GM13976 (cell line): ENCODE results near the gene LAG3.

Experiments used
- DNase-seq: peaks from one replicate; pipeline ENCODE4 v3.0.0; 2012; ENCODE audit warnings: low spot score
- in situ Hi-C: fragments of 300-500 bp; cut with MboI; formaldehyde crosslinking; loops from one replicate; pipeline ENCODE4 v1.12.0; 2022; ENCODE audit warnings: low sequenced_read_pairs, mixed read lengths, inconsistent platforms; ENCODE audit not compliant: unreplicated experiment
- TF ChIP-seq, protein P1 (sequence below): IDR thresholded peaks from 2 replicates; pipeline ENCODE4 v1.5.1; 2012; ENCODE audit warnings: borderline replicate concordance, mild to moderate bottlenecking; ENCODE audit not compliant: insufficient read depth; ENCODE audit errors: extremely low read depth, missing control alignments, control extremely low read depth

LAG3 gene

DNA sequence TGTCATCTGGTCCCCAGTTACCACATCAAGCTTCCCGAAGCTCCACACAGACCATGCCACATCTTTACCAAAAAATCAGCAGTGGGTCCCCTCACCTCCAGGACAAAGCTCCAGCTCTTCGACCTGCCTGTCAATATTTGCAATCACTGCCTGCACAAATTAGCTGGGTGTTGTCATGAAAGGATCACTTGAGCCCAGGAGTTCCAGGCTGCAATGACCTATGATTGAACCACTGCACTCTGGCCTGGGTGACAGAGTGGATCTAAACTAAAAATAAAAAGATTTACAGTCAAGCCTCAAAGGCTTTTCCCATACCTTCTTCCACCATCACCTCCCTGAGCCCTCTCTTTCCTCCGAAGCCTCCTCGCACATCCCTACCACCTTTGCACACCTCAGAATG is 24.3 kb downstream of the LAG3 start:
- TF ChIP-seq, protein P1, sequence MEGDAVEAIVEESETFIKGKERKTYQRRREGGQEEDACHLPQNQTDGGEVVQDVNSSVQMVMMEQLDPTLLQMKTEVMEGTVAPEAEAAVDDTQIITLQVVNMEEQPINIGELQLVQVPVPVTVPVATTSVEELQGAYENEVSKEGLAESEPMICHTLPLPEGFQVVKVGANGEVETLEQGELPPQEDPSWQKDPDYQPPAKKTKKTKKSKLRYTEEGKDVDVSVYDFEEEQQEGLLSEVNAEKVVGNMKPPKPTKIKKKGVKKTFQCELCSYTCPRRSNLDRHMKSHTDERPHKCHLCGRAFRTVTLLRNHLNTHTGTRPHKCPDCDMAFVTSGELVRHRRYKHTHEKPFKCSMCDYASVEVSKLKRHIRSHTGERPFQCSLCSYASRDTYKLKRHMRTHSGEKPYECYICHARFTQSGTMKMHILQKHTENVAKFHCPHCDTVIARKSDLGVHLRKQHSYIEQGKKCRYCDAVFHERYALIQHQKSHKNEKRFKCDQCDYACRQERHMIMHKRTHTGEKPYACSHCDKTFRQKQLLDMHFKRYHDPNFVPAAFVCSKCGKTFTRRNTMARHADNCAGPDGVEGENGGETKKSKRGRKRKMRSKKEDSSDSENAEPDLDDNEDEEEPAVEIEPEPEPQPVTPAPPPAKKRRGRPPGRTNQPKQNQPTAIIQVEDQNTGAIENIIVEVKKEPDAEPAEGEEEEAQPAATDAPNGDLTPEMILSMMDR, result no peak
- in situ Hi-C loops, result no loop called here
- no peak for DNase-seq

DNA sequence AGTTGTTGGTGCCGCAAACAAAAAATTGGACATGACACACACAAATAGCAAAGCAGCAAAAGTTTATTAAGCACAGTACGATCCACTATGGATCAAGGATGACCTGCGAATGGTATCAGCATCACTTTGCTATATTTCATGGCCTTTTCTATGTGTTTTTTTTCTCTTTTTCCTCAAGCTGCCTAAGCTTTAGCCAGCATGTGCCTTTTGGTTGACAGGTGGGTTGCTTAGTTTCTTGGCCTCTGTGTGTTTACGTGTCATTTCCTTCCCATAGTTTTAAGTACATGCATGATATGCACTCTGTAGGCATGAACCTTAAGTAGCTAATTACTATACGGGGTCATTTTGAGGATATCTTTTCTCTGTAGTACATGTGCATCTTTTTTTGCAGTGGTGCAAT is 26.8 kb downstream of the LAG3 start:
- in situ Hi-C loops, result no loop called here
- no peak for DNase-seq
- TF ChIP-seq, protein P1, result no peak

DNA sequence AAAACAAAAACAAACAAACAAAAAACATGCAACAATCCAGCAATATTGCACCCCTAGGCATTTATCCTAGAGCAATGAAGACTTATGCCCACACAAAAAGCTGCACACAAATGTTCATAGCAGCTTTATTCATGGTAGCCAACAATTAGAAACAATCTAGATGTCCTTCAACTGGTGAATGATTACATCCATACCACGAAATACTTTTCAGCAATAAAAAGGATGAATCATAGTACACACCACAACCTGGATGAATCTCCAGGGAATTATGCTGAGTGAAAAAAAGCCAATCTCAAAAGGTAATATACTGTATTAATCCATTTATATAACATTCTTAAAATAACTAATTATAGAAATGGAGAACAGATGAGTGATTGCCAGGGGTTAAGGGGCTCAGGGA is 34.9 kb downstream of the LAG3 start:
- TF ChIP-seq, protein P1, result no peak
- in situ Hi-C loops, result no loop called here
- no peak for DNase-seq

DNA sequence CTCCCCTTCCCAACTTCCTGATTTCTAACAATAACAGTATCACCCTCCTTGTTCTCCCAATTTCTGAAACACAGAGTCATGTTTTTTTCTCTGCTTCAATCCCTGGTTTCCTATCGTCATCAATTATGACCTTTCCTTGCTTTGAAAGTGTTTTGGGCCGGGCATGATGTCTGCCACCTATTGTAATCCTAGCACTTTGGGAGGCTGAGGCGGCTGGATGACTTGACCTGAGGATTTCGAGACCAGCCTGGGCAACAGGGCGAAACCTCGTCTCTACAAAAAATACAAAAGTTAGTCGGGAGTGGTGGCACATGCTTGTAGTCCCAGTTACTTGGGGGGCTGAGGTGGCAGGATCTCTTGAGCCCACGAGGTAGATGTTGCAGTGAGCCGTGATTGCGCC is 36.7 kb downstream of the LAG3 start:
- in situ Hi-C loops, result no loop called here
- TF ChIP-seq, protein P1, result no peak
- no peak for DNase-seq

DNA sequence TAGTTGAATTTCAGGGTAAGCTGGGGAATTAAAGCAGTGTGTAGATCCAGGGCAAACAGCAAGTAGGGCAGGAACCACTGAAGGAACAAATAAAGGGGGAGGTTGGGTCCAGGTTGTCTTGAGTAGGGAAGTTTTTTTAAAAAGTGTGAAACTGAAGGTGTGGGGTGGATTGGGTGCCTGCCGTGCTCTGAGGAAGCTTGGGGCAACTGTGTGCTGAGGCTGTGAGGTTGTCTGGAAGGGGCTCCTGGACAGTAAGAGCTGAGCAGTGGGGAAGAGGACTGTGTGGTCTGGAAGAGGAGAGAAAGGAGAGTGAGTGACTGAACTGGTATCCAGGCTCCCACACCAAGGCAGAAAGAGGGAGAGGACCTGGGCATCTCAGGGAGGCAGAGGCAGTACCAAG is 38.4 kb downstream of the LAG3 start:
- no peak for DNase-seq
- in situ Hi-C loops, result no loop called here
- TF ChIP-seq, protein P1, result no peak

DNA sequence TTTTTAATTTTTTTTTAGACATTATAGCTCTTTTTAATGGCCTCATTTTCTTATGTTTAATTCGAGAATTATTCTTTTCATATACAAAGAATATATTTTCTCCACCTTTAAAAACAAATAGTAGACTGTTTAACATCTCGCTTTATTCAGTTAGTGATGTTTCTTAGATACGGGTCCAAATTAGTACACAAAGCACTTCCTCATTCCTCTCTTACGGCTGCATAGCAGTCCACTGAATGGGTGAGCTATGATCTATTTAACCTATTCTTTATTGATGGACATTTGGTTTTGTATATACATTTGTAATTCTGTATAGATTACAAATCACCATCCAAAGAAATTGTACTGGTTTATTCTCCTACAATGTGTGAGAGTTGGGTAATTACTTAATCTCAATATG is 41.0 kb downstream of the LAG3 start:
- DNase-seq, result no peak
- TF ChIP-seq, protein P1, result no peak
- in situ Hi-C loops, result no loop called here

DNA sequence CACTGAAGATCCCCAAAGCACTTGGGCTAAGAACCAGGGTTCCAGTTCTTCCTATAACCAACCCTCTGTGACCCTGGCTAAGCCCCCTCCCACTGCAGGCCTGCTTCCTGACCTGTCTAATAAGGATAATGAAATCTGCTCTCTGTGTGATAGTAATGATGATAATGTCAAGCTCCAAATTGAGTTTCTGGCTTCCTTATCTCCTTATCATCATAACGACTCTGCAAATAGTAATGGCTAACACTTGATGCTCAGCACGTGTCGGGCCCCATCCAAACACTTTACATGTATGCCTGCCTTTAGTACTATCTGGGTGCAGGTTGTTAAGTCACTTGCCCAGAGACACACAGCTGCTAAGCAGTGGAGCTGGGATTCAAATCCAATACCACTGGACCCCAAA is 44.3 kb downstream of the LAG3 start:
- TF ChIP-seq, protein P1, result no peak
- DNase-seq, result no peak
- in situ Hi-C loops, result loop anchor here (5.0 kb wide), 1 partner anchor 34 kb away; no protein-coding TSS in a partner anchor
